ENCODE data around the gene SLIT3. TPM values are rescaled to one million over a fixed set of nuclear protein-coding genes. Genes with fewer than 3 reads are reported as not detected.

SLIT3 gene
- total RNA-seq, 1 experiment from 2014 or later = 0.44 TPM

DNA sequence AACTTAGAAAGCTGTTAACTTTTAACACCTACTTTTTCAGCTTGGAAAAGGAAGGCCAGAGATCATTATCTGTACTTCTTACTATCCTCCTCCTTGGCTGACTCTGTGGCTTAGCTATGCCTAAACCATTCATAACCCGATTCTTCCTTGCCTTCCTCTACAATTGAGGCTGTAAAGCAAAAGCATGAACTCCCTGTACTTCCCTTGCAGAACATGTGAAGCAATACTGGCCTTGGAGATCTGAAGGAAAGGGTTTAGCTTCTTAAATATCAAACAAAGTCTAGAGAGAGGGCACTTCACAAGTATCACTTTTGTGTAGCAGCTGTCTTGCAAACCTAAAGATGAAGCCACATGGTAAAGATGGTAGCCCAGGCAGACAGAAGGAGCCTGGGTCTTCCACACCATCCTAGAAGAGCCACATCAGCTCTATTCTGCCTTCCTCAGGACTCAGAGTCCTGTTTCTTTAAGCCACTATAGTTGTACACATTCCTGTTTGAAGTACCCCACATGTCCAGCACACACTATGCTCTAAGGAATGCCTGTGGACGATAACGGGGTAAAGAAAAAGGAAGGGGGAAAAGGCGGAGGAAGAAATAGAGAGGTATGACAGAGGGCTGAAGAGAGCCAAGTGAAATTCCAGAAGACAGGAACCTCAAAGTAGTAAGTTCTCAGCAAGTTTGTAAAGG, 169.2 kb downstream of the SLIT3 start:
- Histone ChIP-seq H3K79me2 (ENCODE audit: low read length) (no peaks in the 10 kb centered on the region), H2AFZ (ENCODE audit: low read length) (no peak overlapping the region), H3K4me1 (ENCODE audit: insufficient read depth, low read length) (no peaks in the 10 kb centered on the region), H3K9ac (ENCODE audit: low read length) (no peak overlapping the region), H4K20me1 (ENCODE audit: low read length) (no peaks in the 10 kb centered on the region), H3K9me2 (replicated peaks; ENCODE audit: low read length) (no peaks in the 10 kb centered on the region), H3K27ac (ENCODE audit: low read length) (no peak overlapping the region), H3K4me2 (ENCODE audit: low read length) (no peak overlapping the region), H3F3A (ENCODE audit: low read length, unreplicated experiment) (no peaks in the 10 kb centered on the region), H3K9me3 (ENCODE audit: low read length) (no peaks in the 10 kb centered on the region), H3K36me3 (ENCODE audit: low read depth, low read length) (no peaks in the 10 kb centered on the region), H3K4me3 (ENCODE audit: low read length) (no peak overlapping the region), H3K27me3 (ENCODE audit: low read length) (peaks cover 5% of the 10 kb centered on the region; the same call in 1 of the 2 replicates)
- BruUV-seq (replicated peaks) = no TSS peak
- intact Hi-C loops (cut with micrococcal nuclease) = no loop called here
- DNase-seq = no peak
- ChIA-PET CTCF (no interaction called here), POLR2A (ENCODE audit: unreplicated experiment) (no interaction called here)
- TF ChIP-seq CTCF (conservative IDR thresholded peaks at IDR 0.05; ENCODE audit: low read depth, low read length) (no peak), EZH2phosphoT487 (IDR thresholded peaks at IDR 0.05; ENCODE audit: borderline replicate concordance, low read length) (no peak), EZH2 (IDR thresholded peaks at IDR 0.05; ENCODE audit: low read length, unreplicated experiment) (no peak)
- ATAC-seq = no peak

- Histone ChIP-seq H4K20me1 (ENCODE audit: low read length) (no peaks in the 10 kb centered on the region), H2AFZ (ENCODE audit: low read length) (no peak overlapping the region), H3K36me3 (ENCODE audit: low read depth, low read length) (no peaks in the 10 kb centered on the region), H3K9me2 (replicated peaks; ENCODE audit: low read length) (no peaks in the 10 kb centered on the region), H3F3A (ENCODE audit: low read length, unreplicated experiment) (no peaks in the 10 kb centered on the region), H3K79me2 (ENCODE audit: low read length) (no peaks in the 10 kb centered on the region), H3K9ac (ENCODE audit: low read length) (no peak overlapping the region), H3K4me3 (ENCODE audit: low read length) (no peak overlapping the region), H3K4me2 (ENCODE audit: low read length) (no peak overlapping the region), H3K9me3 (ENCODE audit: low read length) (no peaks in the 10 kb centered on the region), H3K27me3 (ENCODE audit: low read length) (peaks cover 5% of the 10 kb centered on the region; the same call in 1 of the 2 replicates), H3K27ac (ENCODE audit: low read length) (no peak overlapping the region), H3K4me1 (ENCODE audit: insufficient read depth, low read length) (no peaks in the 10 kb centered on the region)
- DNase-seq = no peak
- BruUV-seq (replicated peaks) = no TSS peak
- ChIA-PET CTCF (no interaction called here), POLR2A (ENCODE audit: unreplicated experiment) (no interaction called here)
- TF ChIP-seq EZH2phosphoT487 (IDR thresholded peaks at IDR 0.05; ENCODE audit: borderline replicate concordance, low read length) = no peak
- no peak for TF ChIP-seq EZH2 (IDR thresholded peaks at IDR 0.05; ENCODE audit: low read length, unreplicated experiment)
- no peak for TF ChIP-seq CTCF (conservative IDR thresholded peaks at IDR 0.05; ENCODE audit: low read depth, low read length)
- intact Hi-C loops (cut with micrococcal nuclease) = no loop called here
- ATAC-seq = no peak
Observed at GRCh38 chr5:169128679-169129078, 172.3 kb downstream of the SLIT3 start.

DNA sequence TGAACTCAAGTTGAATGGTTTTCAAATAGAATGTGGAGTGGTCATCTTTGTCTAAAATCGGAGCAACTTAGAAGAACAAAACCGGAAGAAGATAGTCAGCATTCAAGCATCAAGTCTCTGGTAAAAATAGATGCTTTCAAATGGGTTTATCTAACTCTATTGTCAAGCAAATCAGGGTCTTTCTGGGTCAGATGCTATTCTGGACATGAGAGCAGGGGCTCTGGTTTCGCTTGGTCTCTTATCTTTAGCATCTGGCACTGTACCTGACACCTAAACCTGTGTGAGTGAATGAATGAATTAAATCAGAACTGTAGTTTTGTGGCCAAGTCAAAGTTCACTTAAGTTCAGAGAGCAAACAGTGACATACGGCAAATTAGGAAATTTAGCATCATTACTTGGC, 173.5 kb downstream of the SLIT3 start:
- Histone ChIP-seq H3K79me2 (ENCODE audit: low read length) (no peaks in the 10 kb centered on the region), H3F3A (ENCODE audit: low read length, unreplicated experiment) (no peaks in the 10 kb centered on the region), H2AFZ (ENCODE audit: low read length) (no peak overlapping the region), H3K27ac (ENCODE audit: low read length) (no peak overlapping the region), H3K9me3 (ENCODE audit: low read length) (no peaks in the 10 kb centered on the region), H3K4me2 (ENCODE audit: low read length) (no peak overlapping the region), H3K36me3 (ENCODE audit: low read depth, low read length) (no peaks in the 10 kb centered on the region), H3K9ac (ENCODE audit: low read length) (no peak overlapping the region), H3K9me2 (replicated peaks; ENCODE audit: low read length) (no peaks in the 10 kb centered on the region), H3K4me3 (ENCODE audit: low read length) (no peak overlapping the region), H3K4me1 (ENCODE audit: insufficient read depth, low read length) (no peaks in the 10 kb centered on the region), H4K20me1 (ENCODE audit: low read length) (no peaks in the 10 kb centered on the region), H3K27me3 (ENCODE audit: low read length) (peaks cover 5% of the 10 kb centered on the region; the same call in 1 of the 2 replicates)
- ATAC-seq (no peak), DNase-seq (no peak)
- no TSS peak for BruUV-seq (replicated peaks)
- CTCF ChIA-PET = no interaction called here
- POLR2A ChIA-PET (ENCODE audit: unreplicated experiment) = no interaction called here
- TF ChIP-seq EZH2phosphoT487 (IDR thresholded peaks at IDR 0.05; ENCODE audit: borderline replicate concordance, low read length) (no peak), CTCF (conservative IDR thresholded peaks at IDR 0.05; ENCODE audit: low read depth, low read length) (no peak), EZH2 (IDR thresholded peaks at IDR 0.05; ENCODE audit: low read length, unreplicated experiment) (no peak)
- intact Hi-C loops (cut with micrococcal nuclease) = no loop called here

All from PC-3 (cell line).